Naive thymus-derived CD4-positive, alpha-beta T cell (primary cell): Measurements from ENCODE around the gene GIMAP1. TPM values are rescaled to one million over a fixed set of nuclear protein-coding genes. Genes with fewer than 3 reads are reported as not detected.

Source experiments
- ATAC-seq: fragments of 150-1000 bp; cut with Tn5 transposase; 2 replicates; pipeline ENCODE4 v1.10.0; 2021; ENCODE audit warnings: mild to moderate bottlenecking, moderate library complexity
- CTCF ChIA-PET: fragments of 350-600 bp; sonication (Branson Sonifier 250); formaldehyde crosslinking; loops from one replicate; lab custom pipeline; 2021; ENCODE audit warnings: antibody characterized with exemption; lab: Charles Lee
- POLR2A ChIA-PET: fragments of 350-600 bp; sonication (Branson Sonifier 250); formaldehyde crosslinking; loops from one replicate; lab custom pipeline; 2021; ENCODE audit warnings: antibody characterized with exemption, inconsistent platforms; lab: Charles Lee
- DNase-seq, 9 donors: peaks; one replicate each; pipeline versions ENCODE4 v3.0.0 to v3.0.0-alpha.2; 2020 to 2022; ENCODE audit warnings: mixed read lengths in 1 of 9
- H3K27ac ChIP-seq: one replicate; pipeline ENCODE4 v1.7.0; 2013; ENCODE audit warnings: mild to moderate bottlenecking, low read depth, low read length, moderate library complexity
- H3K27me3 ChIP-seq, 2 donors: one replicate each; pipeline ENCODE4 v1.7.0; 2013; ENCODE audit warnings: low read length in 2 of 2, mild to moderate bottlenecking in 2 of 2, moderate library complexity in 2 of 2; ENCODE audit not compliant: control insufficient read depth in 2 of 2, insufficient read depth in 2 of 2
- H3K36me3 ChIP-seq, 3 experiments: 1 replicate in 2 of 3; 2 replicates in 1 of 3; pipeline ENCODE4 v1.7.0; 2013; ENCODE audit warnings: low read length in 3 of 3, mild to moderate bottlenecking in 3 of 3, moderate library complexity in 1 of 3; ENCODE audit not compliant: insufficient read depth in 3 of 3, control insufficient read depth in 2 of 3
- H3K4me1 ChIP-seq, 2 donors: one replicate each; pipeline ENCODE4 v1.7.0; 2013; ENCODE audit warnings: low read length in 2 of 2, mild to moderate bottlenecking in 2 of 2, moderate library complexity in 1 of 2; ENCODE audit not compliant: control insufficient read depth in 2 of 2, insufficient read depth in 2 of 2
- H3K4me3 ChIP-seq: 2 replicates; pipeline ENCODE4 v1.7.0; 2013; ENCODE audit warnings: mild to moderate bottlenecking, low read length
- H3K9me3 ChIP-seq, 3 experiments: 1 replicate in 2 of 3; 2 replicates in 1 of 3; pipeline ENCODE4 v1.7.0; 2013; ENCODE audit warnings: low read length in 3 of 3; ENCODE audit not compliant: control insufficient read depth in 2 of 3
- H3K27ac Mint-ChIP-seq, 9 donors: one replicate each; pipeline ENCODE4 v1.8.0; 2020 to 2022; ENCODE audit warnings: mixed read lengths in 9 of 9, mild to moderate bottlenecking in 8 of 9, moderate library complexity in 5 of 9, inconsistent platforms in 2 of 9
- H3K27me3 Mint-ChIP-seq, 5 donors: one replicate each; pipeline ENCODE4 v1.8.0; 2021 to 2022; ENCODE audit warnings: mixed read lengths in 5 of 5, mild to moderate bottlenecking in 1 of 5
- H3K36me3 Mint-ChIP-seq, 5 donors: one replicate each; pipeline ENCODE4 v1.8.0; 2020 to 2022; ENCODE audit warnings: mixed read lengths in 5 of 5, mild to moderate bottlenecking in 3 of 5, inconsistent platforms in 1 of 5
- H3K4me1 Mint-ChIP-seq, 7 donors: one replicate each; pipeline ENCODE4 v1.8.0; 2020 to 2022; ENCODE audit warnings: mixed read lengths in 7 of 7, mild to moderate bottlenecking in 3 of 7, inconsistent platforms in 1 of 7
- H3K4me3 Mint-ChIP-seq, 10 donors: one replicate each; pipeline ENCODE4 v1.8.0; 2020 to 2022; ENCODE audit warnings: mild to moderate bottlenecking in 10 of 10, mixed read lengths in 10 of 10, moderate library complexity in 6 of 10, inconsistent platforms in 2 of 10
- H3K9me3 Mint-ChIP-seq, 11 donors: one replicate each; pipeline ENCODE4 v1.8.0; 2020 to 2022; ENCODE audit warnings: mixed read lengths in 11 of 11, mild to moderate bottlenecking in 4 of 11, inconsistent platforms in 1 of 11, moderate library complexity in 1 of 11
- intact Hi-C, 2 donors: fragments of 100-400 bp; cut with micrococcal nuclease; formaldehyde crosslinking; loops; one replicate each; pipeline ENCODE4 v1.15.1; 2023
- polyA plus RNA-seq, 2 donors: library from polyadenylated mRNA; unstranded; fragments of 300-500 nt; fragmentation: Illumina TruSeq; gene quantifications; one replicate each; pipeline ENCODE4 v1.2.3, GENCODE V29; 2021
- total RNA-seq, 6 experiments: library from RNA in 5 of 6; stranded (reverse) in 5 of 6; gene quantifications; 1 replicate in 5 of 6; 2 replicates in 1 of 6; pipeline ENCODE4 v1.2.3 and lab custom pipeline; 2021 to 2026

Gene GIMAP1
- total and polyA plus RNA-seq, 7 experiments from 2014 or later: 23.3 to 124 (median 75.4) TPM

- ChIA-PET CTCF (interaction anchor here (0.5 to 1.5 kb wide), 2 partner anchors 10 to 201 kb away, joined by 3 to 6 read pairs; no protein-coding TSS in a partner anchor), POLR2A (interaction anchor here (0.6 to 14.1 kb wide), 14 partner anchors 9 to 247 kb away, joined by 3 to 467 read pairs (median 8); partner anchors contain the start of genes GIMAP2, GIMAP4, GIMAP5 and GIMAP7)
- Histone ChIP-seq H3K4me1 (peaks cover 39 to 43% of the 10 kb centered on the region in 2 donors), H3K27ac (peak overlapping the region; percentile 65), H3K9me3 (peaks cover 0 to 26% (median 0%) of the 10 kb centered on the region in 3 experiments), H3K36me3 (peaks cover 29 to 71% (median 30%) of the 10 kb centered on the region in 3 experiments), H3K27me3 (no peaks in the 10 kb centered on the region), H3K4me3 (peak overlapping the region; percentile 18)
- H3K4me3 Mint-ChIP-seq: peak overlapping the region; percentile 72 to 98 (median 79)
- no peak for ATAC-seq
- H3K4me1 Mint-ChIP-seq: peaks cover 44 to 84% (median 74%) of the 10 kb centered on the region in 7 donors
- H3K27ac Mint-ChIP-seq: peak overlapping the region; percentile 14 to 89 (median 78)
- intact Hi-C loops: loop anchor here in 1 of 2 donors (1.0 kb wide), 1 partner anchor 8 kb away; no protein-coding TSS in a partner anchor
- peaks cover 53 to 95% (median 89%) of the 10 kb centered on the region in 5 donors for H3K36me3 Mint-ChIP-seq
- no peak for DNase-seq
- no peaks in the 10 kb centered on the region for H3K27me3 Mint-ChIP-seq
- peaks cover 6 to 71% (median 22%) of the 10 kb centered on the region in 11 donors for H3K9me3 Mint-ChIP-seq
These were observed 5.6 kb downstream of the GIMAP1 start for GRCh38 chr7:150721970-150722373.

GRCh38 chr7:150722431-150722931 is 6.1 kb downstream of the GIMAP1 start:
- Mint-ChIP-seq H3K4me1 (peaks cover 45 to 86% (median 78%) of the 10 kb centered on the region in 7 donors), H3K9me3 (peaks cover 7 to 76% (median 25%) of the 10 kb centered on the region in 11 donors), H3K36me3 (peaks cover 58 to 96% (median 91%) of the 10 kb centered on the region in 5 donors), H3K4me3 (peak overlapping the region; percentile 72 to 98 (median 79)), H3K27ac (peak overlapping the region in 8 of 9 donors; percentile 14 to 89 (median 80)), H3K27me3 (no peaks in the 10 kb centered on the region)
- Histone ChIP-seq H3K4me1 (peaks cover 39 to 43% of the 10 kb centered on the region in 2 donors), H3K36me3 (peaks cover 29 to 71% (median 30%) of the 10 kb centered on the region in 3 experiments), H3K27ac (peak overlapping the region; percentile 65), H3K4me3 (peak overlapping the region; percentile 18), H3K27me3 (no peaks in the 10 kb centered on the region), H3K9me3 (peaks cover 0 to 31% (median 2%) of the 10 kb centered on the region in 3 experiments)
- POLR2A ChIA-PET: interaction anchor here (0.6 to 14.1 kb wide), 18 partner anchors 10 to 248 kb away, joined by 3 to 467 read pairs (median 6); partner anchors contain the start of genes GIMAP2, GIMAP4, GIMAP5 and GIMAP6
- intact Hi-C loops: loop anchor here in 1 of 2 donors (1.0 kb wide), 1 partner anchor 8 kb away; no protein-coding TSS in a partner anchor
- ATAC-seq (no peak), DNase-seq (no peak)
- CTCF ChIA-PET: interaction anchor here (0.8 to 1.5 kb wide), 2 partner anchors 9 to 155 kb away, joined by 3 to 6 read pairs; partner anchors contain the start of gene GIMAP4

DNA sequence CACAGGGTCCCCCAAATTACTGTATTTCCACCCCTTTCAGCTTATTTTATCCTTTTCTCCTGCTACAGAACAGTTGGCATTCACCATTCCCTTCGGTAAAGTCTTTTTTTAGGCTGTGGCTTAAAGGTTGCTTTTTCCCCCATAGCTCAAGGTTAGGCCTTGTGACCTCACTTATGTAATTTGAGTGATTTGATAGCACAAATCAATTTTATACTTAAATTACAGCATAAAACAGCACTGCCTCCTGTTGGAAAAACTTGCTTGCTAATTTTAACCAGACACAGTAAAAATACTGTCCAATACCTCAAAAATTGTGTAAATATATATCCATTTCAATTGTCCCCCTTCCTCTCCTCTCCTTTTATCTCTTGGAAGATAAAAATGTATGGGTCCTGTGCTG is 7.1 kb downstream of the GIMAP1 start:
- H3K27me3 Mint-ChIP-seq: no peaks in the 10 kb centered on the region
- no peak overlapping the region for H3K4me3 ChIP-seq
- H3K9me3 Mint-ChIP-seq: peaks cover 13 to 86% (median 34%) of the 10 kb centered on the region in 11 donors
- H3K27ac ChIP-seq: peak overlapping the region; percentile 29
- H3K4me1 ChIP-seq: peaks cover 37 to 42% of the 10 kb centered on the region in 2 donors
- CTCF ChIA-PET: interaction anchor here (0.6 to 1.5 kb wide), 4 partner anchors 33 to 1013 kb away, joined by 3 to 5 read pairs (median 4); partner anchors contain the start of gene GIMAP4
- intact Hi-C loops: no loop called here
- ATAC-seq: no peak
- peaks cover 0 to 40% (median 8%) of the 10 kb centered on the region in 3 experiments for H3K9me3 ChIP-seq
- POLR2A ChIA-PET: interaction anchor here (0.6 to 14.1 kb wide), 15 partner anchors 9 to 218 kb away, joined by 3 to 467 read pairs (median 7); partner anchors contain the start of genes GIMAP2, GIMAP4, GIMAP5 and GIMAP6
- H3K36me3 ChIP-seq: peaks cover 29 to 70% (median 30%) of the 10 kb centered on the region in 3 experiments
- DNase-seq: no peak
- H3K27ac Mint-ChIP-seq: peak overlapping the region; percentile 13 to 89 (median 78)
- peaks cover 59 to 98% (median 91%) of the 10 kb centered on the region in 5 donors for H3K36me3 Mint-ChIP-seq
- no peaks in the 10 kb centered on the region for H3K27me3 ChIP-seq
- peak overlapping the region; percentile 61 to 98 (median 78) for H3K4me3 Mint-ChIP-seq
- peaks cover 43 to 83% (median 80%) of the 10 kb centered on the region in 7 donors for H3K4me1 Mint-ChIP-seq

- peak overlapping the region in 5 of 9 donors; percentile 69 to 95 (median 73) for H3K27ac Mint-ChIP-seq
- H3K4me3 Mint-ChIP-seq: peak overlapping the region in 2 of 10 donors; percentile 15 to 18
- H3K4me3 ChIP-seq: no peak overlapping the region
- ATAC-seq (no peak), DNase-seq (no peak)
- intact Hi-C loops: no loop called here
- H3K27me3 ChIP-seq: no peaks in the 10 kb centered on the region
- peaks cover 0 to 31% (median 5%) of the 10 kb centered on the region in 3 experiments for H3K36me3 ChIP-seq
- CTCF ChIA-PET: interaction anchor here (0.5 to 0.9 kb wide), 2 partner anchors 27 to 1576 kb away, joined by 3 read pairs; no protein-coding TSS in a partner anchor
- POLR2A ChIA-PET: interaction anchor here (0.8 to 16.2 kb wide), 6 partner anchors 9 to 41 kb away, joined by 3 to 467 read pairs (median 8); partner anchors contain the start of genes GIMAP1 and GIMAP5
- peaks cover 0 to 37% (median 8%) of the 10 kb centered on the region in 3 experiments for H3K9me3 ChIP-seq
- peaks cover 25 to 37% of the 10 kb centered on the region in 2 donors for H3K4me1 ChIP-seq
- peaks cover 13 to 68% (median 38%) of the 10 kb centered on the region in 11 donors for H3K9me3 Mint-ChIP-seq
- H3K27ac ChIP-seq: no peak overlapping the region
- H3K27me3 Mint-ChIP-seq: no peaks in the 10 kb centered on the region
- peaks cover 37 to 84% (median 59%) of the 10 kb centered on the region in 5 donors for H3K36me3 Mint-ChIP-seq
- H3K4me1 Mint-ChIP-seq: peaks cover 38 to 88% (median 77%) of the 10 kb centered on the region in 7 donors
These were observed 11.0 kb downstream of the GIMAP1 start for GRCh38 chr7:150727381-150727780.

DNA sequence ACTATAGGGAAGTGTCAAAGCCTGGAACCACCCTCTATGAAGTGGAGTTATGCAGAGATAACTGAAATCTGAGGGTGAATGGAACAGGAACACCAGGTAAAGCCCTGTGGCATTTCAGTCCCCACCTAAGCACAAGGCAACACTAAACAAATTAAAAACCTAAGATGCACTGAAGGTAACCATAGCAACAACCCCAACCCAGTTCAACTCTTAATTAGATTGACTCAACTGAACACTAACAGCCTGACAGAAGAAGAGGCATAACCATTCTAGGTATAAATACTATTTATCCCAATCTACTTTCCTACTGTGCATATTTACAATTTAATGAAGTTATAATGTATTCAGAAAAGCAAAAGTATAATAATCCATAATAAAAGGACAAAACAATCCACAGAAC is 11.6 kb downstream of the GIMAP1 start:
- Mint-ChIP-seq H3K27me3 (no peaks in the 10 kb centered on the region), H3K4me1 (peaks cover 41 to 88% (median 77%) of the 10 kb centered on the region in 7 donors), H3K4me3 (no peak overlapping the region), H3K36me3 (peaks cover 37 to 78% (median 53%) of the 10 kb centered on the region in 5 donors), H3K9me3 (peaks cover 13 to 62% (median 38%) of the 10 kb centered on the region in 11 donors), H3K27ac (peak overlapping the region in 7 of 9 donors; percentile 9 to 95 (median 63))
- peaks cover 0 to 34% (median 8%) of the 10 kb centered on the region in 3 experiments for H3K9me3 ChIP-seq
- DNase-seq (no peak), ATAC-seq (no peak)
- ChIA-PET CTCF (interaction anchor here (0.9 kb wide), 1 partner anchor 26 kb away, joined by 3 read pairs; no protein-coding TSS in a partner anchor), POLR2A (interaction anchor here (1.6 to 16.2 kb wide), 3 partner anchors 9 to 18 kb away, joined by 8 to 467 read pairs (median 212); partner anchors contain the start of gene GIMAP1)
- H3K4me1 ChIP-seq: peaks cover 29 to 39% of the 10 kb centered on the region in 2 donors
- H3K36me3 ChIP-seq: peaks cover 0 to 24% (median 0%) of the 10 kb centered on the region in 3 experiments
- no peak overlapping the region for H3K4me3 ChIP-seq
- no peaks in the 10 kb centered on the region for H3K27me3 ChIP-seq
- intact Hi-C loops: loop anchor here in 1 of 2 donors (1.0 kb wide), 1 partner anchor 9 kb away; the partner anchor contains the start of gene GIMAP5
- H3K27ac ChIP-seq: no peak overlapping the region
